ENCODE measurements around the gene UQCRQ. TPM values are rescaled to one million over a fixed set of nuclear protein-coding genes. Genes with fewer than 3 reads are reported as not detected.

Gene UQCRQ
- total RNA-seq, 1 experiment from 2014 or later, result 261 TPM

DNA sequence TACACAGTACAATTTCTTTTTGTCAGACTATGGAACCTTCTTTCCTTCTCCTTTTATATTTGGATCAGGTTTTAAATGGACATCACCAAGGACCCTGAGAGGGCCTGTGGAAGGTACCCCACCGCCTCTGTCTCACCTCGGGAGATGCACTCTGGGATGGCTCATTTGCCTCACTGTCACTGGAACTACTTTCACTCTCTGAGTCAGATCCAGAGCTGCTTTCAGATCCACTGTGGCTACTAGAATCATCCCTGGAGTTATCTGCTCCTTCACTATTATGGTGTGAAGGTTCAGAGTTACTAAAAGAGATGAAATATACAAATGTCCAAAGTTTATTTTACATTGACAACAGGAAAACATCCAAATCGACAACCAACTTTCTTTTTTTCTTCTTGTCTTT, 31.7 kb downstream of the UQCRQ start:
- no peak for DNase-seq (ENCODE audit: extremely low read depth, low read depth)

- DNase-seq (ENCODE audit: extremely low read depth, low read depth), result no peak
These were observed 34.6 kb downstream of the UQCRQ start for GRCh38 chr5:132901036-132901435.

- no peak for DNase-seq (ENCODE audit: extremely low read depth, low read depth)
These were observed 35.3 kb downstream of the UQCRQ start for GRCh38 chr5:132901730-132902129.

DNA sequence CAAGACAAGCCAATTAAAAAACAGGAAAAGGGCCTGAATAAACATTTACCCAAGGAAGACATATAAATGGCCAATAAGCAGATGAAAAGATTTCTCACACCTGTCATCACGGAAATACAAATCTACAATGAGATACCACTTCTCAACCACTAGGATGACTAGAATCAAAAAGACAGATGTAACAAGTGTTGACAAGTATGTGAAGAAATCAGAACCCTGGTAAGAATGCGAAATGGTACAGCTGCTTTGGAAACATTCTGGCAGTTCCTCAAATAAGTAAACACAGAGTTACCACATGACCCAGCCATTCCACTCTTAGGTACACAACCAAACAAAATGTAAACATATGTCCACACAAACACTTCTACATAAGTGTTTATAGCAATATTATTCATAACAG, 39.5 kb downstream of the UQCRQ start:
- DNase-seq (ENCODE audit: extremely low read depth, low read depth), result peak; percentile 61

- DNase-seq (ENCODE audit: extremely low read depth, low read depth), result no peak
These were observed 40.7 kb downstream of the UQCRQ start for GRCh38 chr5:132907161-132907560.

DNA sequence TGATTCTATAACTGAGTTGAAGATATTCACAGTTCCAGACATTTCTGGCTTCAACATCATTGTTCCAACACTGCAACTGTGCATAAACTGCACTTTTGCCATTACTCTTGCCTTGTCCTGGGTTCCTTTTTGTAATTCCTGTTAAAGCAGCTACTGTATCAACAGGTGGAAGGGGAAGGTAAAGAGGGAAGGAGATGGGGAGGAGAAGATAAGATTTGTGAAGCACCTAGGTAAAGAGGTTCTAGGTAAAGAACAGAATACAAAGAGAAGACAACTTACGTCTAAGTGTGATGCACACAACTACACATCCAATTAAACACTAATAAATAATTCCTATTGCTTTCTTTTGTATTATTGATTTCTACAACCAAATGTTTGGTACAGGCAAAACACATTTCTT, 43.3 kb downstream of the UQCRQ start:
- no peak for DNase-seq (ENCODE audit: extremely low read depth, low read depth)

GRCh38 chr5:132915681-132916080, 49.2 kb downstream of the UQCRQ start:
- no peak for DNase-seq (ENCODE audit: extremely low read depth, low read depth)

GRCh38 chr5:132916086-132916485, 49.6 kb downstream of the UQCRQ start:
- DNase-seq (ENCODE audit: extremely low read depth, low read depth), result no peak

Small RNA genes lying within 50 kb of the gene (small RNA-seq; reads per million reads assigned to genes)
- gene RNA5SP192, result 0 reads per million in 2 experiments

Other genes starting within 250 kb of the UQCRQ start
- not detected in 2 replicates for gene IL13, start 208.5 kb upstream of the UQCRQ start, total RNA-seq (2014; rRNA removed; shearing (Covaris generic))
- gene IL4, start 192.7 kb upstream of the UQCRQ start, total RNA-seq (2014; rRNA removed; shearing (Covaris generic)), result not detected in 2 replicates
- gene KIF3A, start 129.1 kb upstream of the UQCRQ start, total RNA-seq (2014; rRNA removed; shearing (Covaris generic)), result 10.7 and 11.7 TPM in 2 replicates
- gene CCNI2, start 119.2 kb upstream of the UQCRQ start, total RNA-seq (2014; rRNA removed; shearing (Covaris generic)), result not detected in 2 replicates
- 24.0 and 30.0 TPM in 2 replicates for gene SEPTIN8, start 89.4 kb upstream of the UQCRQ start, total RNA-seq (2014; rRNA removed; shearing (Covaris generic))
- not detected in 2 replicates for gene SOWAHA, start 53.3 kb upstream of the UQCRQ start, total RNA-seq (2014; rRNA removed; shearing (Covaris generic))
- gene SHROOM1, start 36.0 kb upstream of the UQCRQ start, total RNA-seq (2014; rRNA removed; shearing (Covaris generic)), result 6.1 and 8.2 TPM in 2 replicates
- 0.50 TPM in 1 of 2 replicates, not detected in the other for gene GDF9, start 173 bp upstream of the UQCRQ start, total RNA-seq (2014; rRNA removed; shearing (Covaris generic))
- 1.6 and 1.8 TPM in 2 replicates for gene LEAP2, start 7.0 kb downstream of the UQCRQ start, total RNA-seq (2014; rRNA removed; shearing (Covaris generic))
- gene AFF4, start 97.0 kb downstream of the UQCRQ start, total RNA-seq (2014; rRNA removed; shearing (Covaris generic)), result 40.6 and 44.7 TPM in 2 replicates
- 28.5 and 42.6 TPM in 2 replicates for gene ZCCHC10, start 159.9 kb downstream of the UQCRQ start, total RNA-seq (2014; rRNA removed; shearing (Covaris generic))
- 213 and 221 TPM in 2 replicates for gene HSPA4, start 185.4 kb downstream of the UQCRQ start, total RNA-seq (2014; rRNA removed; shearing (Covaris generic))